GM19395 (cell line): ENCODE measurements around the gene KCNC1.

ENCODE experiments used
- ATAC-seq: cut with Tn5 transposase; IDR thresholded peaks from one replicate; pipeline ENCODE4 v1.9.1; 2021; ENCODE audit warnings: mild to moderate bottlenecking, moderate library complexity; ENCODE audit not compliant: unreplicated experiment

Gene KCNC1

DNA sequence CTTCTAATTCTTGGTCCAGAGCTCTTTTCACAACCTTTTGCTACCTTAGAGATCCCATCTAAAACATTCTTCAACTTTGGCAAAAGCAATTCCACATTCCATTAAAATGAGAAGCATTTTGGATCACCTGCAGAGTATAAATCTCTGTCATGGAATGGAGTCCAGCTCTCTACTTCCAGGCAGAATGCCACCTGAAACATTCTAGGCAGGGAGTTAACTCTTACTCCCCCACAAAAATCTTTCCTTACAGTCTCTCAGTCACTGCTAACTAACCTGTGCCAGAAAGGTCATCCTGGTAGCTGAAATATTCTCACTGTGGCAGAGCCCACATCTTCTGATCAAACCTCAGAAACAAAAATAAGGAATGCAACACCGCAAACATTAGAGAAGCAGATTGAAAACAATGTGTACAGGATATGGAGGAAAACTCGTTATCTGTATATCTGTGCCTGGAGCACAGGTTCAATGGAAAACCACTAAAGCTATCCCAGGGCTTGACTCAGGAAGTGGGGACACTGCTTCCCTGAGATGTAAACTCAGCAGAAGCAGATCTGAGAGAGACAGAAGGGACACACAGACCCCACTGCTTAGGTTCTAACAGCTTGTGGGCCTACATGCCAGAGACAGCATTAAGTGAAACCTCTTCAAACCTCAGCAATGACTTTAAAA lies 78.9 kb downstream of the KCNC1 start:
- no peak for ATAC-seq

DNA sequence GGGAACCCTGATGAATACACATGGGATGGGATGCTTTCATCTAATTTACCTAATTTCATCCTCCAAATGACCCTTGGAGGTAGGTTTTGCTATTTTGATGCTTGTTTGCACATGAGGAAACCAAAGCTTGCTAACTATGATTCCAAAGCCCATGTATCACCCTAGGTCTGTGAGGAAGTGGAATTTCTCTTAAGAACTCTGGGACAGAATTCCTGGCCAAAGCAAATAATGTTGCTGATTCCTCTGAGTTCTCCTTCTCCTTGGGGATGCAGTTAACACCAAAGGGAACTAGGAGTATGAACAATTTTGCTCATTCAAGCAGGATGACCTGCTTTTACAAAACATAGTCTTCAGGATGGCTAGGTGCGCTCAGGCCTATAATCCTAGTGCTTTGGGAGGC lies 80.0 kb downstream of the KCNC1 start:
- no peak for ATAC-seq

DNA sequence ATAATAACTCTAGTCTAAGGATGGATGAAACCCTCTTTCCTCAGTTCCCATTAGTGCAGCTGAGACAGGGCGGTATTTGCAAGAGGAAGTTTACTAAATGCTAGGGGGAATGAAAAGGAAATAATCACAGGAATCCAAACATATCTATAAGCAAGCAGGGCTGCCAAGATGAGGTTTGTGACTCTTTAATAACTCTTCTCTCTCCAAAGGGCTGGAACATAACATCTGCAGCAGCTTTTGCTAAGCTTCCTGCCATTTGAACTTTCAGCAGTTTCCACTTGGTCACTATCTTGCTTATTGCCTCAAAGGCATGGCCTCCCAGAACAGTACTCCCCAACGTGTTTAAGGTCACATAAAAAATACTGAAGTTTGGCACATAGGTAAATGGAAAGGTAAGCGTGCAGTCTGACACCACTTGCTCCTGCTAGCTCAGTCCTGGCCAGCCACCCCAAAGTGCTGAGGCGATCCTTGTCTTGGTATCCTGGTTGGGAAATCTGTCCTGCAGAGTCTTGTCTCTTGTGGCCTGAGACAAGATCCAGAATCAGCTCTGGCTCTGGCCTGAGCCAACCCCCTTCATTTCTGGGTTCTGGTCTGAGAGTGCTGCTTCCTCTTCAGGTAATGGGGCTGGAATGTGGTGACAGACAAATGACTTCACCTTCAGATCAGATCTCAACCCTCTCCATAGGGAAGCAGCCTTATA lies 81.8 kb downstream of the KCNC1 start:
- ATAC-seq = no peak

DNA sequence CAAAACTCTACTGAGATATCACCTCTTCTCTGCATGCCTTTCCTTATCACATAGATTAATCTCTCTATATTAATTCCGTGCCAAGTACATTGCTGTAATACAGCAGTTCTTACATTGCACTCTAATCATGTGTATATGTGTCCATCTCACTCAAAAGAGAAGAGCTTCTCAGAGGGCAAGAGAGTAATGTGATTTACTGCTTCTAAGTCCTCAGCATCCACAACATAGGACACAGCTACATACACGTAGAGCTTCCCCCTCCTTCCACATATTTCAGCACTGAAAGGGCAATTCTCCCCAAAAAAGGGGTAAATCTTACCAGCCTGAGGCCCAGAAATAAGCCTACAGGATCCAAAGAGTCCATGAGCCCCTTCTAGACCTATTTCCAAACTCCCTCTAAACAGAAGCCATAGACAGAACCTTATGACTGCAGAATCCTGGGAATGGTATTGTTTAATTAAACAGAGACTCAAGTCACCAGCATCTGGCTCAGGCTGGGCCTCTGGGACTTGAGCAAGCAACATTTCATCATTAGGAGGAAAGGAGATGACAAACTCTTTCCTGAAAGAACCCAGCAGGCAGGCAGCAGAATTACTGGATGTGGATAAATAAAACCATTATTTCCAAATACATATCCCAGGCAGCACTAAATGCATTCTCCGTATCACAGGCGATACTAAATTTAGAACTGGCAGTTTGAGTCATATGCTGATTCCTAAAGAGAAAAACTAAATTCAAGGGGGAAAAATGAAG lies 87.2 kb downstream of the KCNC1 start:
- no peak for ATAC-seq

DNA sequence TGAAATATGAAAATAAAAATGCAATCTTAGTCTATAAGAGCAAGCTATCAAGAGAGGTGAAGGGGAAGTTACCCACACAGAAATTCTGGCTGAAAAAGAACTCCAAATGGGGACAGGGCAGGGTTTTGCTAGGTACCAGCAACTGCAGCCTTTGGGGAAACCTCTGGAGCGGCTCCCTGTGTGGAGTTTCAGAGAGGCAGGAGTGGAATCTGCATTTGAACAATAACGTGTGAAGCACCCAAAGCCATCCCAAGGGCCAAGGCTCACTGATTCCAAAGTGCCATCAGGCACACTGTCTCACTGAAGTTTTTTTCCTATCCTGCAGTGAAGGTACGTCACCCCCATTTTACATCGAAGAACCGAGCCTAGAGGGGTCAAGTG lies 87.8 kb downstream of the KCNC1 start:
- no peak for ATAC-seq

DNA sequence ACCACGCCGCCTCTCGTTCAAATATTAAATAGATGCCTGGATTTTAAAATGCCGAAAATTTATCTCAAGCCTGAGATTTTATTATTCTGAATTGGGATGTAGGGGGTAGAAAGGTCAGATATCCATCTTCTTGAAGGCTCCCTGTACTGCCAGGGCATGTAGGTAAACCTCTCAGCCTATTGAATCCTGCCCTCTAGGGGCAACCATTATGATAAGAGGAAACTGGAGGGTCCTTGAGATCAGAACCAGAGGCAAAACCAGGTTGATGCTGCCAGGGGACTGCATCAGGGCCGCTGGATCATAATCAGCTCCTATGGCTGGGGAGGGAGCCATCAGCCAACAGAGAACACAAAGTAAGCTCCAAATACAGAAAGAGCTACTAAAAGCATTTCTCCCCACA lies 92.4 kb downstream of the KCNC1 start:
- no peak for ATAC-seq

DNA sequence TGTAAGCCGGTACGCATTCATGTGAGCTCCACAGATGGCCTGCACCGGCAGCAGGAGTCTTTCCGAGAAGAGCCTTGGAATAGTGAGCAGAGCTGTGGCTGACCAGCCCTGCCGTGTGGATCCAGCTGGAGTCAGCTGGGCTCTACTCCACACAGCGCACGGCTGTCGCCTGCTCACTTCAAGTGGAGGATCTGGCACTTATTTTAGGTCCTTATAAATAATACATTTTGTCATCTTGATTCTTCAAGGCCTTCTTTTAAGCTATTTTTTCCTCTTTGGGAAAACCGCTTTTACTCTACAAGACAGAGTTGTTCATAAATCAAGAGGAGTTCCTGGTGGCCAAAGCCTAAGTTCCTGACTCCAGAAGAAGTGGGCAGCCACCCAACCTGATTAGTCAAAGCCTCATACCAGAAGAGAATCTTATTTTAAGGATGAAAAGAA lies 93.8 kb downstream of the KCNC1 start:
- no peak for ATAC-seq

DNA sequence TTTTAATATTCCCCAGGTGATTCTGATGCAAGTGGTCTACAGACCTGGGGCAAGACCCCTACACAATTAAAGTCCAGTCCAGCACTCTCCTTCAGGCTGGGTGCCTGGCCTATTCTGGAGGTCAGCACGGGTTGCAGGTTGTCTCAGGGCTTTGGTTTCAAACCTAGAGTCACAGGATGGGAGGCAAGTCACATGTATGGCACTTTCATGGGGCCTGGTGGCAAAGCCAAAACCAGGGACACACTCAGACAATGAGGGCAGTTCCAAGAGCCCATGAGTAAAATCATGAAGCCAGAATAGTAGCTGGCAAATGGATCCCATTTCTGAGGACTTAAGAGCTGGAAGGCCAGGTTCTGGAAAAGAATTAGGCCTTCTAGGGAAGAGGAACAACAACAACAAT lies 96.6 kb downstream of the KCNC1 start:
- ATAC-seq = no peak

DNA sequence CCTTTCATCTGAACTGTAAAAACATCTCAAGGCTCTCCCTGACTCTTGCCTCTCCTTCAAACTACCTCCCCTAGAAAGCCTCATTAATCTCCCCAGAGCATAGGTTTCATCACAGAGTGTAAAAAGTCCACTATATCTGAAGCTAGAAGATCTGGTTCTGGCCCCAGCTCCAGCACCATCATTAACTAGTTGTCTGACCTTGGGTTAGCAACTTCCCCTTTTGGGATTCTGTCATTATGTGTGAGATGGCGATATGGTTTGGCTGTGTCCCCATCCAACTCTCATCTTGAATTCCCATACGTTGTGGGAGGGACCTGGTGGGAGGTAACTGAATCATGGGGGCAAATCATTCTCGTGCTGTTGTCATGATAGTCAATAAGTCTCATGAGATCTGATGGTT lies 97.3 kb downstream of the KCNC1 start:
- ATAC-seq = no peak
